Activated CD4-positive, alpha-beta T cell treated with anti-CD3 and anti-CD28 coated beads, Interleukin-2, amount 10 ng/mL, durations not matched to agents 24 days and 14 days (primary cell): Measurements from ENCODE around the gene ING1. TPM values are rescaled to one million over a fixed set of nuclear protein-coding genes. Genes with fewer than 3 reads are reported as not detected.
A peak's percentile ranks its signal among the peaks of the same experiment; 100 is the strongest.
"Not testable (repeated sequence)": the region's sequence is repeated elsewhere in the genome, so short reads cannot be mapped to it uniquely, and the experiment has no call there.

ENCODE experiments used
- DNase-seq: peaks from one replicate; pipeline ENCODE4 v3.0.0; 2022
- H3K27ac Mint-ChIP-seq: one replicate; pipeline ENCODE4 v1.8.0; 2022; ENCODE audit warnings: mild to moderate bottlenecking, mixed read lengths
- H3K27me3 Mint-ChIP-seq: one replicate; pipeline ENCODE4 v1.8.0; 2022; ENCODE audit warnings: mixed read lengths
- H3K36me3 Mint-ChIP-seq: one replicate; pipeline ENCODE4 v1.8.0; 2022; ENCODE audit warnings: low read depth, mild to moderate bottlenecking, mixed read lengths
- H3K4me1 Mint-ChIP-seq: one replicate; pipeline ENCODE4 v1.8.0; 2021; ENCODE audit warnings: mixed read lengths
- H3K4me3 Mint-ChIP-seq: one replicate; pipeline ENCODE4 v1.8.0; 2022; ENCODE audit warnings: mild to moderate bottlenecking, moderate library complexity, mixed read lengths
- H3K9me3 Mint-ChIP-seq: one replicate; pipeline ENCODE4 v1.8.0; 2021; ENCODE audit warnings: mixed read lengths
- intact Hi-C: fragments of 100-400 bp; cut with micrococcal nuclease; formaldehyde crosslinking; loops from one replicate; pipeline ENCODE4 v1.15.1; 2023
- total RNA-seq: library from RNA; stranded (reverse); gene quantifications from 2 replicates; pipeline ENCODE4 v1.2.3, GENCODE V29; 2022

The ING1 gene
- total RNA-seq, 1 donor from 2014 or later = 18.4 TPM

DNA sequence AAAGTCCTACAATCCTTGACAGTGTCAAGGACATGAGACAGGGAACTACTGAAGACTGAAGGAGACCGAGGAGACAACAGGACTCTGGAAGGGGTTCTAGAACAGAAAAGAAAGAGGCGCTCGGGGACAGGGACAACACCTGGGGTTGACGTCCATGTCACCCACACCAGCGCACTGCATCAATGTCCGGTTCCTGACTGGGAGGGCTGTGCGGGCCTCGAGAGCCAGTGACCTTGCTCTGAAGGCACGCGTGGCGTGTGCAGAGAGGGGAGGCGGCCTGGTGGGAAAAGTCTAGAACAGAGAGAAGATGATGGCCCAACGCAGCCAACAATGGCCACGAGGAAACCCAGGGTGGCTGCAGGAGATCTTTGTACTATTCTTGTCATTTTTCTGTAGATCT lies 13.3 kb upstream of the ING1 start:
- Mint-ChIP-seq H3K4me3 (no peak overlapping the region), H3K27ac (no peak overlapping the region), H3K9me3 (no peaks in the 10 kb centered on the region), H3K4me1 (peaks cover 34% of the 10 kb centered on the region), H3K27me3 (no peaks in the 10 kb centered on the region), H3K36me3 (peaks cover 66% of the 10 kb centered on the region)
- DNase-seq = no peak
- intact Hi-C loops = no loop called here

DNA sequence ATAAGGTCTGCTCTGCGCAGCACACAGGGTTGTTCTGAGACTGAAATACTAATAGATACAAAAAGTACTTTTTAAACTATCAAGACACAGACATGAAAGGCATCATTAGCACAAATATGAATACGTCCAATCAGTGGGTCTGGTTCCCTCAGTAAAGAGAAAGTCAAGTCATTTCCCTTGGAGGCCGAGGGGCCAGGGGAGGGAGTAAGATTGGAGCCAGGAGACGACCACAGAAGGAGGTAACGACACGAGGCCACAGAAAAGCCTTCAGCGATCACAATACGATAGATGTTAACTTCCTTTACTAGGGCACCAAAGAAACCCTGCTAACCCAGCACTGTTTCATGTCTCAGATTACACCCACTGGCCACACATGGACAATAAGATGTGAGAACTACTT lies 12.9 kb upstream of the ING1 start:
- H3K27me3 Mint-ChIP-seq = no peaks in the 10 kb centered on the region
- no peaks in the 10 kb centered on the region for H3K9me3 Mint-ChIP-seq
- no peak for DNase-seq
- H3K4me3 Mint-ChIP-seq = no peak overlapping the region
- H3K27ac Mint-ChIP-seq = no peak overlapping the region
- H3K4me1 Mint-ChIP-seq = peaks cover 34% of the 10 kb centered on the region
- H3K36me3 Mint-ChIP-seq = peaks cover 65% of the 10 kb centered on the region
- intact Hi-C loops = no loop called here

DNA sequence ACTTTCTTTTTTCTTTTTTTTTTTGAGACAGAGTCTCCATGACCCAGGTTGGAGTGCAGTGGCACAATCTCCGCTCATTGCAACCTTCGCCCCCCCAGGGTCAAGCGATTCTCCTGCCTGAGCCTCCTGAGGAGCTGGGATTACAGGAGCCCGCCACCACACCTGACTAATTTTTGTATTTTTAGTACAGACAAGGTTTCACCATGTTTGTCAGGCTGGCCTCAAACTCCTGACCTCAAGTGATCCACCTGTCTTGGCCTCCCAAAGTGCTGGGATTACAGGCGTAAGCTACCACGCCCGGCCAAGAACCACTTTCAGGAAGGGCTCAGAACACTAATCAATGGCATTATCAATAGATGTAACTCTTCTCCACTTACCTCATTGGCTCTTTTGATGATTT lies 12.4 kb upstream of the ING1 start:
- Mint-ChIP-seq H3K36me3 (peaks cover 62% of the 10 kb centered on the region), H3K4me1 (peaks cover 34% of the 10 kb centered on the region)
- H3K4me3 Mint-ChIP-seq, DNase-seq, intact Hi-C loops, H3K9me3 Mint-ChIP-seq, H3K27me3 Mint-ChIP-seq, H3K27ac Mint-ChIP-seq: not testable (repeated sequence)

DNA sequence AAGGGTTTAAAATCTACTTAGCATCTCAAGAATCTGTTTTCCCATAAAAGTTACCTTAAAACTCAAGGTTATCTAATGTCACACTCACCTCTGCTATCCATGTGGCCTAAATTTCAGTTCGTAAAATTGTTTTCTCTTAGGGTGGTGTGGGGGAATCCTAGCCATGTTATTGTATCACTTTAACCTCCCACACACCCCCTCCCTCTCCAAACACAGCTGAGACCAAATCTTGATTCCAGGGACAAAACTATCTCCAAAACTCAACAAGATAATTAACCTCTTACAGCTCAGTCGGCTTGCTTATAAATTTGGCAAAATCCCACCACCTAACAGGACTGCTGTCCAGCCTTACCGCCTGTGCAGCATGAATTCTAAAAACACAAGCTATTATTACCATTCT lies 11.4 kb upstream of the ING1 start:
- intact Hi-C loops = no loop called here
- no peak overlapping the region for H3K27ac Mint-ChIP-seq
- H3K9me3 Mint-ChIP-seq = no peaks in the 10 kb centered on the region
- H3K4me3 Mint-ChIP-seq = no peak overlapping the region
- no peaks in the 10 kb centered on the region for H3K27me3 Mint-ChIP-seq
- peaks cover 54% of the 10 kb centered on the region for H3K36me3 Mint-ChIP-seq
- H3K4me1 Mint-ChIP-seq = peaks cover 37% of the 10 kb centered on the region
- DNase-seq = no peak

DNA sequence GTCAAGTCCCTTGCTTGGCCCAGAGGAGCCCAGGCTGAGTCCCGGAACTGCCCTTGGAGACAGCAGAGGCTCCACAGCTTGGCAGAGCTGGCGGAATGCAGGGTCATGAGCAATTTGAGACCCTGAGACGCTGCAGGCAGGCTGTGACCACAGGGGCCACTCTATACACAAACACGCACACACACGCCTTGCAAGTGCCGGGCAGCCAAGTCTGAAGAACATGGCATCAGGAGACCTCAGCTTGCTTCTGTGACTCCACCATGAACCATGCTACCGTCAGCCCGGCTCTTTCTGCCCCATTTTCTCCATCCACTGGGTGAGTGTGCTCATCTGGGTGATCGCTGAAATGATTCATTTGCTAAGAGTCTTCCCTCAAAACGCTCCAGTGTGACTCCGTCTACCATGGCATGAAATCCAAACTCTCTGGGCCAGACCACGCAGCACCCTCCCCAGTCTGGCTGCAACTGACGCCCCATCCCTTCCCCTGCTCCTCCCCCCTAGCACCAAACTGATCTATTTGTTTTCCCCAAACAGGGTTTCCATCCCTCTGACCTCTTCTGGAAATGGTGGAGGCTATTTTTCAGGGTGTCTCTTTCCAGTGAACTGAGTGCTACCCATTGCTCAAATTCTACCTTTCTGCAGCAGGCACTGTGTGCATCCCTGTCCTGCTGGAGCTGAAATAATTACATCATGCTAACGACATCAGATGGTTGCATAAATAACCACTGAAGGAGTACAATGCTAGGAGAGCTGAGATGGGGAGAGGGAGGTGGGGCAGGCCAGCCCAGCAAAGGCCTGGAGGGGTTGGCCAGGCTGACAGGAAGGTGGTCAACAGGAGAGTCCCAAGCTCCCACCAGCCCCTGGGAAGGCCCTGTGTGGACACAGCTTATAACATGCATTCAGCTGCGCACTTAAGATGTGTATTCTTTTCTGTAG lies 10.6 kb upstream of the ING1 start:
- Mint-ChIP-seq H3K9me3 (no peaks in the 10 kb centered on the region), H3K4me1 (peaks cover 36% of the 10 kb centered on the region), H3K27me3 (no peaks in the 10 kb centered on the region), H3K27ac (peak overlapping the region; percentile 60), H3K4me3 (no peak overlapping the region), H3K36me3 (peaks cover 49% of the 10 kb centered on the region)
- intact Hi-C loops = no loop called here
- no peak for DNase-seq

DNA sequence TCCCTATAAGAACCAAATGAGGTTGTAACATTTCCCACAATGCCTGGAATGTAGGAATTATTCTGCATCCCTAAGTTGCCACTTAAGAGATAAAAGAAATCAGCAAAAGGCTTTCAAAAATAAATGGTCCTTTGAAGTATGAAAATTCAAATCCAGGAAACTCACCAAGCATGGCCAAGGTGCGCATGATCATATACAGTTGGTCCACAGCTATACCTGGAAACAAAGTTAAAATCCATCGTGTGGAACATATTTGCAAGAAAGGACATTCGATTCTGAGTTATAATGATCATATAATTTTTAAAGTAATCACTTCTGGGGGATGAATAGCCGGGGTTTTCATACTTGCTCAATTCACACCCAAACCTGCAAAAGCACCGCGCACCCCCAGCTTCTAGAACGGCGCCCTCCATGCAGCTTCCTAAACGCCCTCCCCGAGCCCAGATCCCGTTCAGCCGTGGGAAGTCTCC lies 8.1 kb upstream of the ING1 start:
- H3K4me1 Mint-ChIP-seq = peaks cover 26% of the 10 kb centered on the region
- H3K27me3 Mint-ChIP-seq = no peaks in the 10 kb centered on the region
- DNase-seq = no peak
- H3K27ac Mint-ChIP-seq = peak overlapping the region; percentile 88
- H3K9me3 Mint-ChIP-seq = no peaks in the 10 kb centered on the region
- peaks cover 26% of the 10 kb centered on the region for H3K36me3 Mint-ChIP-seq
- H3K4me3 Mint-ChIP-seq = peak overlapping the region; percentile 94
- intact Hi-C loops = no loop called here

DNA sequence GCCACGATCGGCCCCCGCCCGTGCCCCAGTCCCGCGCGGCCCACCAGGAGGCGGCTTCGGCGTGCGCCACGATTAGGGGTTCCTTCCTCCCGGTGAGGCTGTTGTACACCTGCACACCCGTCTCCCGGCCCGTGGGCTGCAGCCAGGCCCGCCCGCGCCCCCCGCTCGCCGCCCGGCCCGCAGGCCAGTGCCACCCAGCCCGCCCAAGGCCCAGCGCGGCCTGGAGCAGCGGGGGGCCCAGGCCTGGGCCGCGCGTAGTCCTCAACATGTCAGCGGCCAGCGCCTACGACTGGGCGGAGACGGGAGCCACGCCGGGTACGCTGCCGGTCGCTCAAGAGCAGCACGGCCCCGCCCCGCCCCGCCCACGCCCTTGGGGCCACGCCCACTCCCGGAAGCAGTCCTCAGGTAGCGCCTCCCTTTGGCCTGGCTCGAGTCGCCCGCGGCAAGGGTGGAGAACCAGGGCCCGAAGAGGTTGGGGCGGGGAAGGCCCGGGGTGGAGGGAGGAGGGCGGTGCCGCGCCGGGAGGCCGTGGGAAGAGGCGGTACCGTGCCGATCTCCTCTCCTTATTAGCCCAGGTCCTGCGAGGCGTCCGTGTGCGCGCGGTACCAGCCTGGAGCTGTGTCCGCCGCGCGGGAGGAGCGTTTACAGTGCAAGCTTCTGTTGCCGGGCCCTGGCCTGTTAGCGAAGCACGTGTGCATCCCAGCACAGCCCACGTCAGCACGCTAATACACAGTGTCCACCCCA lies 7.5 kb upstream of the ING1 start, which contains the start of gene CARS2:
Gene CARS2, minus strand, starts transcription at position 291 of the 744 bp plus-strand sequence. Its CDS starts 23 bp downstream, at position 268.
- H3K9me3 Mint-ChIP-seq = no peaks in the 10 kb centered on the region
- H3K36me3 Mint-ChIP-seq = peaks cover 21% of the 10 kb centered on the region
- no peaks in the 10 kb centered on the region for H3K27me3 Mint-ChIP-seq
- H3K4me3 Mint-ChIP-seq = peak within 1 kb of the TSS; percentile 94
- H3K4me1 Mint-ChIP-seq = peaks cover 26% of the 10 kb centered on the region
- intact Hi-C loops = loop anchor here (1.0 kb wide), 1 partner anchor 9 kb away; no protein-coding TSS in a partner anchor
- peak; percentile 96 for DNase-seq
- H3K27ac Mint-ChIP-seq = peak within 1 kb of the TSS; percentile 88

DNA sequence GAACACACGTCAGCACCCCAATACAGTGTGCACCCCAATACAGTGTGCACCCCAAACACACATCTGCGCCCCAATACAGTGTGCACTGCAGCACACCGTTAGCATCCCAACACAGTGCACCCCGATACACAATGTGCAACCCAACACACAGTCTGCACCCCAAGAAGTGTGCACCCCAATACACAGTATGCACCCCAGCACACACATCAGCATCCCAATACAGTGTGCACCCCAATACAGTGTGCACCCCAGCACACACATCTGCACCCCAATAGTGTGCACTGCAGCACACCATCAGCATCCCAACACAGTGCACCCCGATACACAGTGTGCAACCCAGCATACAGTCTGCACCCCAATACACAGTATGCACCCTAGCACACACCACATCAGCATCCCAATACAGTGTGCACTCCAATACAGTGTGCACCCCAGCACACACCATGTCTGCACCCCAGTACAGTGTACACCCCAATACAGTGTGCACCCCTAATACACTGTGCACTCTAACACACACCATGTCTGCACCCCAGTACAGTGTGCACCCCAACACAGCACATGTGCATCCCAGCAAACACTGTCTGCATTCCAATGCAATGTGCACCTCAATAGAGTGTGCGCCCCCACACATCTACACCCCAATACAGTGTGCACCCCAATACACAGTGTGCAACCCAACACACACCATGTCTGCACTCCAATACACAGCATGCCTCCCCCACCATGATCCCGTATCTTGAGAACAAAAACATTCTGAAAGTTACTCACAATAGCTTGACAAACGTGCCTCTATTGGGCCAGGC lies 6.7 kb upstream of the ING1 start:
- H3K4me1 Mint-ChIP-seq = peaks cover 33% of the 10 kb centered on the region
- intact Hi-C loops = loop anchor here (1.0 kb wide), 1 partner anchor 9 kb away; no protein-coding TSS in a partner anchor
- no peaks in the 10 kb centered on the region for H3K27me3 Mint-ChIP-seq
- peak overlapping the region; percentile 79 for H3K27ac Mint-ChIP-seq
- peaks cover 16% of the 10 kb centered on the region for H3K36me3 Mint-ChIP-seq
- no peak for DNase-seq
- H3K4me3 Mint-ChIP-seq = peak overlapping the region; percentile 94
- no peaks in the 10 kb centered on the region for H3K9me3 Mint-ChIP-seq

DNA sequence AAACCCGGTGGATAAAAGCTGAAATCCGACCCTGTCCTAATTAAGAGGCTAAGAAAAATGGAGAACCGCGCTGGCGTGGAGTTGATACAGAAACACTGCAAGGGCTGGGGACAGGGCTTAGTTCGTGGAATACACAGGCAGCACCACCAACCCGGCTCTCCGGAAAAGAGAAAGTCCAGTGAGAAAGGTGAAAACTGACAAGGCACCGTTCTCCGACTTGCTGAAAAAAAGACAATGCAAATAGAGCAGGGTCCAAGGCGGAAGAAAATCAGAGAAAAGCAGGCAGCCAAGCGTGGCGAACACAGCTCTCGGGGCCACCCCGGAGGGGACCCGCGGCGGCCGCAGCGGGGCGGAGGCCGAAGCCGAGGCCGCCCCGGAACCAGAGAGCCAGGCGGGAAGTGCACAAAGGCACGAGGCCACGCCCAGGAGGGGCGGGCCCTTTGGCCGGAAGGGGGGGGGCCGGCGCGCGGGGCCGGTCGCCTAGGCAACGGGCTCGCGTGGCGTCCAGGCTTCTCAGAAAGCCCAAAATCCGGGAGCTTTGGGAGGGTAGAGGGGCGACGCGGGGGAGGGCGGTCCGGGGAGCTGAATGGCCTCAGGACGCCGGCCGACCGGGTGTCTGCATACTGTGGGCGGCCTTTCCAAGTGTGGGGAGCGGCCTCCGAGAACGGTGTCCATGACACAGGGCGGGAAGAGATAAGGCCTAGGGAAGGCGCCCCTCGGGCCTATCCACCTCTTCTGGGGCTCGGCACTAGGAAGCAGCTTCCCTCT lies 1.2 kb upstream of the ING1 start:
- peaks cover 2% of the 10 kb centered on the region for H3K27me3 Mint-ChIP-seq
- no peaks in the 10 kb centered on the region for H3K9me3 Mint-ChIP-seq
- H3K4me1 Mint-ChIP-seq = peaks cover 18% of the 10 kb centered on the region
- peak overlapping the region; percentile 100 for H3K4me3 Mint-ChIP-seq
- H3K27ac Mint-ChIP-seq = peak overlapping the region; percentile 98
- intact Hi-C loops = loop anchor here (5.0 to 10.0 kb wide), 2 partner anchors 443 to 925 kb away; partner anchors contain the start of gene IRS2
- DNase-seq = peak; percentile 95
- peaks cover 5% of the 10 kb centered on the region for H3K36me3 Mint-ChIP-seq

DNA sequence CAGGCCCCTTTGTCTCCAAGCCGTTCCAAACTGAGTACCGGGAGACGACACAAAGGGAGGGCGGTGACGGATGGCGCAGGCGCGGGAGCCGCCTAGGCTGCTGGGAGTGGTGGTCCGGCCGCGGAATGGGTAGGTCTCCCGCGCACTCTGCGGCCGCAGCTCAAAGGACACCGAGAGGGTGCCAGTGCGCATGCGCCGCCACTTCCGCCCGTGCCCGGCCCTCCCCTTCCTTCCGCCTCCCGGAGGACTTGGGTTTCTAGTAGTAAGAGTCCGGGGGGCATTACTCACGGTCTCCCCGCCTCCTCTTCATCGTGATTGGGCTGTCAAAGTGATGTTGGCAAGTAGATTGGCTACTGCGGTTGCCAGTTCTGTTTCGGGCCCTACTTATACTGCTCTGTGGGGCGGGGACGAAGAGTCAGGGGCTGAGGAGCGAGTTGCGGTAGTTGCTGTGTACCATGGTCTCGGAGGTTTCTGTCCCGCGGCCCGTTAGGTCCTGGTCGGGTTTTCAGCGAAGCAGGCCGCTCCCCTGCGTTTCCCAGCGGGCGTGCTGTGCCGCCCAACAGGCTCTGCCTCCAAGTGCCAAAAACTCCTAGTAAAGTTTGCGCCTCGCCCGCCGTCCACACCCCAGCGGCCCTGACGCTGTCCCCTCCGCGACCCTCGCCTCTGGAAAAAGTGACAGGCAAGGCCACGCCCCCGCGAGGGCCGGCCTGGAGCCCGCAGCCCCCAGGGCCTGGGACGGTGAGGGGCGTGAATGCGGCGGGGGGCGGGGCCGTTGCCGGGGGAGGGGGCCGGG lies 455 bp upstream of the ING1 start:
- peak overlapping the region; percentile 100 for H3K4me3 Mint-ChIP-seq
- peaks cover 5% of the 10 kb centered on the region for H3K36me3 Mint-ChIP-seq
- H3K27me3 Mint-ChIP-seq = peaks cover 2% of the 10 kb centered on the region
- H3K4me1 Mint-ChIP-seq = peaks cover 25% of the 10 kb centered on the region
- H3K9me3 Mint-ChIP-seq = no peaks in the 10 kb centered on the region
- peak overlapping the region; percentile 98 for H3K27ac Mint-ChIP-seq
- intact Hi-C loops = loop anchor here (1.0 to 10.0 kb wide), 3 partner anchors 202 to 926 kb away; partner anchors contain the start of genes ANKRD10 and IRS2
- DNase-seq = peak; percentile 100

DNA sequence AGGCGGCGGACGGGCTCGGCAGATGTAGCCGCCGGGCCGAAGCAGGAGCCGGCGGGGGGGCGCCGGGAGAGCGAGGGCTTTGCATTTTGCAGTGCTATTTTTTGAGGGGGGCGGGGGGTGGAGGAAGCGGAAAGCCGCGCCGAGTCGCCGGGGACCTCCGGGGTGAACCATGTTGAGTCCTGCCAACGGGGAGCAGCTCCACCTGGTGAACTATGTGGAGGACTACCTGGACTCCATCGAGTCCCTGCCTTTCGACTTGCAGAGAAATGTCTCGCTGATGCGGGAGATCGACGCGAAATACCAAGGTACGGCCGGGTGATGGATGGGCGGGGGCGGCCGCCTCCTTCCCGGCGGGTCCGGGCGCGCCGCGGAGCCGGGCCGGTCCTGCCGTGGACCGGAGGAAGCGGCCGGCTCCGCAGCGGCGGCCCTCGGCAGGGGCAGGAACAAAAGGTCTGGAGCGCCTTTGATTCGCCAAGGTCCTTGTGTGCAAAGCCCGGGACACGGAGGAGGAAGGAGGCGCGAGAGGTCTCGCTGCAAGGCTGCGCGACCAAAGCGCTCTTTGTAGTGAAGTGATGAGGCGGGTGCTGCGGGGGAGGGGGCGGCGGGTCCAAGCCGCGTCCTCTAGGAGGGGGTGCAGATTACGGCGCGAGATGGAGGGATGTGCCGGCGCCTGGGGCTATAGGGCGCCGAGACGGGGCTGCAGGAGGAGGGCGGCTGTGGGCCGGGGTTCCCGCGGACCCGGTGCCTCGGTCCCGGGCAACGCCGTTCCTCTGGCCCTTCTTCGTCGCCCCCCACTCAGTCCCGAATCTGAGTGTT lies 689 bp downstream of the ING1 start:
- peak overlapping the region; percentile 96 for H3K4me3 Mint-ChIP-seq
- peaks cover 29% of the 10 kb centered on the region for H3K4me1 Mint-ChIP-seq
- intact Hi-C loops = loop anchor here (1.0 to 10.0 kb wide), 3 partner anchors 201 to 927 kb away; partner anchors contain the start of genes ANKRD10 and IRS2
- peaks cover 9% of the 10 kb centered on the region for H3K36me3 Mint-ChIP-seq
- peak; percentile 87 for DNase-seq
- peaks cover 2% of the 10 kb centered on the region for H3K27me3 Mint-ChIP-seq
- H3K9me3 Mint-ChIP-seq = no peaks in the 10 kb centered on the region
- H3K27ac Mint-ChIP-seq = peak overlapping the region; percentile 95
